GM12878 (cell line): ENCODE measurements around the gene PNMA6E. TPM values are rescaled to one million over a fixed set of nuclear protein-coding genes. Genes with fewer than 3 reads are reported as not detected.

Experiments used
- ATAC-seq: fragments of 200-7000 bp; cut with Tn5 transposase; 3 replicates; pipeline ENCODE4 v1.9.1; 2020; ENCODE audit warnings: mild to moderate bottlenecking, moderate library complexity
- BruUV-seq: library from RNA; stranded (reverse); fragments of 400-500 nt; replicated peaks from 2 replicates; lab custom pipeline; 2021; lab: Mats Ljungman, UMichigan
- CTCF ChIA-PET: fragments of 300-600 bp; sonication (Branson Sonifier 250); formaldehyde crosslinking; extraction: SDS; loops from one replicate; lab custom pipeline; 2021; ENCODE audit warnings: inconsistent platforms; lab: Yijun Ruan, JAX
- POLR2A ChIA-PET: fragments of 350-600 bp; formaldehyde crosslinking; extraction: SDS; loops from one replicate; lab custom pipeline; 2021; ENCODE audit warnings: inconsistent platforms; lab: Charles Lee
- RAD21 ChIA-PET: fragments of 300-600 bp; sonication (Branson Sonifier 250); formaldehyde crosslinking; loops from one replicate; lab custom pipeline; 2023; ENCODE audit warnings: antibody characterized with exemption; ENCODE audit not compliant: unreplicated experiment; lab: Charles Lee
- SMC1A ChIA-PET: fragments of 300-600 bp; sonication (Branson Sonifier 250); formaldehyde crosslinking; loops from one replicate; lab custom pipeline; 2023; ENCODE audit not compliant: unreplicated experiment, uncharacterized antibody; lab: Charles Lee
- DNase-seq: peaks from one replicate; pipeline ENCODE4 v3.0.0-alpha.2; 2011; ENCODE audit warnings: low read depth, low spot score
- FAIRE-seq: peaks from 3 replicates; lab custom pipeline; 2011; peaks lifted over from hg19 to GRCh38; lab: Jason Lieb, UNC
- H2AFZ ChIP-seq: 2 replicates; pipeline ENCODE4 v1.6.0; 2011; ENCODE audit warnings: low read depth, low read length, control low read depth; ENCODE audit not compliant: control insufficient read depth
- H3K27ac ChIP-seq: 2 replicates; pipeline ENCODE4 v1.5.1; 2011; ENCODE audit warnings: control low read depth; ENCODE audit not compliant: control insufficient read depth, insufficient read depth
- H3K27me3 ChIP-seq, 2 experiments: replicated peaks in 1 of 2; 2 replicates each; pipeline versions ENCODE4 v1.6.0 to v1.6.1; 2011; ENCODE audit warnings: low read length in 1 of 2; ENCODE audit not compliant: control insufficient read depth in 2 of 2, insufficient read depth in 2 of 2
- H3K36me3 ChIP-seq, 2 experiments: 2 replicates each; pipeline ENCODE4 v1.5.1; 2011; ENCODE audit warnings: low read length in 1 of 2; ENCODE audit not compliant: control insufficient read depth in 2 of 2, insufficient read depth in 2 of 2
- H3K4me1 ChIP-seq: 2 replicates; pipeline ENCODE4 v1.6.1; 2011; ENCODE audit warnings: mild to moderate bottlenecking, low read length, moderate library complexity, mixed read lengths; ENCODE audit not compliant: control insufficient read depth, insufficient read depth
- H3K4me2 ChIP-seq: 2 replicates; pipeline ENCODE4 v1.6.0; 2011; ENCODE audit warnings: control low read depth; ENCODE audit not compliant: control insufficient read depth, insufficient read depth
- H3K4me3 ChIP-seq: fragments of 200-600 bp; sonication (generic); 2 replicates; pipeline ENCODE4 v1.5.1; 2016
- H3K79me2 ChIP-seq: 2 replicates; pipeline ENCODE4 v1.6.0; 2011; ENCODE audit warnings: low read length; ENCODE audit not compliant: control insufficient read depth, insufficient read depth
- H3K9ac ChIP-seq: 2 replicates; pipeline ENCODE4 v1.8.0; 2011; ENCODE audit warnings: low read length, control low read depth, mixed read lengths; ENCODE audit not compliant: control insufficient read depth, insufficient read depth
- H3K9me3 ChIP-seq: replicated peaks from 3 replicates; pipeline ENCODE4 v1.5.1; 2011; ENCODE audit warnings: mild to moderate bottlenecking, low read length; ENCODE audit not compliant: control insufficient read depth, insufficient read depth
- H4K20me1 ChIP-seq: 2 replicates; pipeline ENCODE4 v1.6.0; 2011; ENCODE audit not compliant: control insufficient read depth, insufficient read depth
- BCL11A ChIP-seq: IDR thresholded peaks from 2 replicates; pipeline ENCODE4 v1.6.1; 2011; ENCODE audit warnings: low read depth, low read length
- CHD1 ChIP-seq: IDR thresholded peaks from 2 replicates; pipeline ENCODE4 v1.6.1; 2012; ENCODE audit warnings: low read depth, low read length, improper control_type of control experiment
- CHD2 ChIP-seq: IDR thresholded peaks from 2 replicates; pipeline ENCODE4 v1.6.1; 2011; ENCODE audit warnings: low read depth, low read length, improper control_type of control experiment, borderline replicate concordance
- DPF2 ChIP-seq: fragments of 450-650 bp; IDR thresholded peaks from 2 replicates; pipeline ENCODE4 v1.6.1; 2017; ENCODE audit warnings: mild to moderate bottlenecking
- EP300 ChIP-seq, 2 experiments: fragments of 150-350 bp in 1 of 2; IDR thresholded peaks; 2 replicates each; pipeline ENCODE4 v1.6.1; 2011 to 2012; ENCODE audit warnings: low read depth in 2 of 2, low read length in 2 of 2, borderline replicate concordance in 1 of 2, improper control_type of control experiment in 1 of 2, inconsistent platforms in 1 of 2; ENCODE audit not compliant: control insufficient read depth in 1 of 2
- EZH2 ChIP-seq: IDR thresholded peaks from 2 replicates; pipeline ENCODE4 v1.6.1; 2012; ENCODE audit warnings: low read depth, mild to moderate bottlenecking, control low read depth, inconsistent platforms, low read length, borderline replicate concordance; ENCODE audit not compliant: control insufficient read depth
- JUNB ChIP-seq: IDR thresholded peaks from 2 replicates; pipeline ENCODE4 v1.6.1; 2016; ENCODE audit warnings: antibody characterized with exemption, mild to moderate bottlenecking
- KAT2A ChIP-seq: conservative IDR thresholded peaks from 2 replicates; pipeline ENCODE4 v1.6.1; 2011; ENCODE audit warnings: low read depth, low read length; ENCODE audit not compliant: control insufficient read depth
- MTA3 ChIP-seq: IDR thresholded peaks from 2 replicates; pipeline ENCODE4 v1.6.1; 2012; ENCODE audit warnings: low read length, inconsistent platforms, borderline replicate concordance
- NR2F1 ChIP-seq: fragments of 450-650 bp; conservative IDR thresholded peaks from 2 replicates; pipeline ENCODE4 v1.6.1; 2017; ENCODE audit warnings: mild to moderate bottlenecking
- NRF1 ChIP-seq: conservative IDR thresholded peaks from 2 replicates; pipeline ENCODE4 v1.6.1; 2011; ENCODE audit warnings: mild to moderate bottlenecking, low read depth, low read length, improper control_type of control experiment
- RB1 ChIP-seq: fragments of 450-650 bp; formaldehyde crosslinking; IDR thresholded peaks from 2 replicates; pipeline ENCODE4 v1.6.1; 2017; ENCODE audit warnings: mild to moderate bottlenecking, borderline replicate concordance
- TCF7 ChIP-seq: IDR thresholded peaks from 2 replicates; pipeline ENCODE4 v1.6.1; 2014; ENCODE audit warnings: antibody characterized with exemption, borderline replicate concordance
- WRNIP1 ChIP-seq: IDR thresholded peaks from 2 replicates; pipeline ENCODE4 v1.6.1; 2011; ENCODE audit warnings: low read depth, low read length, improper control_type of control experiment, borderline replicate concordance
- YY1 ChIP-seq: IDR thresholded peaks from 2 replicates; pipeline ENCODE4 v1.6.1; 2011; ENCODE audit warnings: low read depth, mild to moderate bottlenecking, low read length
- ZNF687 ChIP-seq: fragments of 450-650 bp; IDR thresholded peaks from 2 replicates; pipeline ENCODE4 v1.6.1; 2017; ENCODE audit warnings: mild to moderate bottlenecking, moderate library complexity
- WGBS: methylation state at CpG from one replicate; pipeline ENCODE4 v1.1.6; 2016; ENCODE audit warnings: low lambda C conversion rate; ENCODE audit not compliant: insufficient replicate concordance, insufficient coverage; ENCODE audit errors: missing lambda C conversion rate; 5-methylcytosine and 5-hydroxymethylcytosine counted together
- in situ Hi-C: fragments of 300-500 bp; cut with MboI; formaldehyde crosslinking; loops from 9 replicates; pipeline ENCODE4 v1.14.3; 2018; ENCODE audit warnings: mixed read lengths
- intact Hi-C: fragments of 100-400 bp; cut with micrococcal nuclease; formaldehyde crosslinking; loops from one replicate; pipeline ENCODE4 v1.14.2; 2022; ENCODE audit not compliant: unreplicated experiment
- polyA plus RNA-seq, 11 experiments: library from polyadenylated mRNA; depleted of rRNA in 4 of 11; unstranded in 6 of 11; stranded (reverse) in 5 of 11; fragments of >200 nt; fragmentation: Nextera tagmentation in 4 of 11; fragmentation: Illumina TruSeq in 1 of 11; extraction: Ambion mirVana in 4 of 11; extraction: Trizol in 1 of 11; gene quantifications; 1 replicate in 1 of 11; 2 replicates in 10 of 11; pipeline versions ENCODE4 v1.2.1 to v1.2.3, GENCODE V29; 2011 to 2016; ENCODE audit warnings: inconsistent platforms in 2 of 11, missing spikeins in 2 of 11, low read depth in 1 of 11
- total RNA-seq, 4 experiments: library from RNA; depleted of rRNA in 3 of 4; stranded (reverse); fragments of >200 nt in 3 of 4; fragmentation: Illumina TruSeq in 1 of 4; extraction: Trizol in 1 of 4; gene quantifications; 2 replicates each; pipeline versions ENCODE4 v1.2.1 to v1.2.3, GENCODE V29; 2013 to 2021
- TF ChIP-seq, protein P1 (sequence below): fragments of 450-650 bp; IDR thresholded peaks from 2 replicates; pipeline ENCODE4 v1.6.1; 2016; ENCODE audit warnings: mild to moderate bottlenecking
- TF ChIP-seq, protein P2 (sequence below): IDR thresholded peaks from 2 replicates; pipeline ENCODE4 v1.6.1; 2011; ENCODE audit warnings: low read depth, low read length, improper control_type of control experiment, borderline replicate concordance

The PNMA6E gene
- total and polyA plus RNA-seq, 10 of the 15 experiments (the other 5 are each of a cell fraction or from before 2014, with no cell fraction given), result not detected

DNA sequence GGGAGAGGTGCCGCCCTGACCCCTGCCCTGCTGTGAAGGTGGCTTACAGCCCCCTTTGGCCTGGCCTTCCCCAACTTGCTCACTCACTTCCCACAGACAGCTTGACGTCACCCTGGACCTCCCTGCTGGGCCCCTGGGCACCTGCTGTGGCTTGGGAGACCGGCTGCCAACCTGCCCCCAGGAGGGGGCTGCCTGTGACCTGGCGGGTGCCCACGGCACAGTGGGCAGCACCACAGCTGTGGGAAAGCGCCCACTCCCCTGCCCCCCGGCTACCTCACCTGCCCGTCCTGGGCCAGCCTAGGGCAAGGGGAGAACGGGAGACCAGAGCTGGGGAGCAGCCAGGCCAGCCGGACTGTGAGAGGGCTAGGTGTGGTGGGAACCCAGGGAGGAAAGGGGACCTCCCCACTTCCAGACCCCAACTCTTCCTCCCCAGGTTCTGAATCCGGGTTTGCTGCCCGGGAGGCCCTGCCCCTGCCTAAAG lies 7.8 kb upstream of the PNMA6E start:
- BruUV-seq, result no TSS peak

More for the DNA sequence above, 7.8 kb upstream of the PNMA6E start:
- FAIRE-seq, result no peak
- ATAC-seq, result no peak
- intact Hi-C loops, result no loop called here
- Histone ChIP-seq H3K4me3 (no peak overlapping the region), H2AFZ (no peak overlapping the region), H3K4me2 (no peak overlapping the region), H3K27me3 (no peaks in the 10 kb centered on the region), H3K79me2 (no peaks in the 10 kb centered on the region), H3K4me1 (no peaks in the 10 kb centered on the region), H4K20me1 (no peaks in the 10 kb centered on the region), H3K27ac (no peak overlapping the region), H3K9me3 (no peaks in the 10 kb centered on the region; the same call in 2 of the 3 replicates), H3K36me3 (no peaks in the 10 kb centered on the region), H3K9ac (no peak overlapping the region)
- ChIA-PET SMC1A (no interaction called here), CTCF (no interaction called here), RAD21 (no interaction called here), POLR2A (no interaction called here)
- WGBS, result 39% methylated on average over 12 of the region's 12 CpGs
- in situ Hi-C loops, result no loop called here
- TF ChIP-seq, protein P1, sequence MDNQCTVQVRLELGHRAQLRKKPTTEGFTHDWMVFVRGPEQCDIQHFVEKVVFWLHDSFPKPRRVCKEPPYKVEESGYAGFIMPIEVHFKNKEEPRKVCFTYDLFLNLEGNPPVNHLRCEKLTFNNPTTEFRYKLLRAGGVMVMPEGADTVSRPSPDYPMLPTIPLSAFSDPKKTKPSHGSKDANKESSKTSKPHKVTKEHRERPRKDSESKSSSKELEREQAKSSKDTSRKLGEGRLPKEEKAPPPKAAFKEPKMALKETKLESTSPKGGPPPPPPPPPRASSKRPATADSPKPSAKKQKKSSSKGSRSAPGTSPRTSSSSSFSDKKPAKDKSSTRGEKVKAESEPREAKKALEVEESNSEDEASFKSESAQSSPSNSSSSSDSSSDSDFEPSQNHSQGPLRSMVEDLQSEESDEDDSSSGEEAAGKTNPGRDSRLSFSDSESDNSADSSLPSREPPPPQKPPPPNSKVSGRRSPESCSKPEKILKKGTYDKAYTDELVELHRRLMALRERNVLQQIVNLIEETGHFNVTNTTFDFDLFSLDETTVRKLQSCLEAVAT, result no peak
- TF ChIP-seq RB1 (no peak), JUNB (no peak), WRNIP1 (no peak), NR2F1 (no peak), DPF2 (no peak), CHD2 (no peak), ZNF687 (no peak), EP300 (IDR thresholded peaks at IDR 0.05; ENCODE audit: borderline replicate concordance in 1 of 2, control insufficient read depth in 1 of 2, low read depth in 2 of 2, low read length in 2 of 2) (no peak), YY1 (no peak), KAT2A (no peak), BCL11A (no peak), NRF1 (no peak), EZH2 (no peak), TCF7 (no peak), MTA3 (no peak), CHD1 (no peak)
- TF ChIP-seq, protein P2, sequence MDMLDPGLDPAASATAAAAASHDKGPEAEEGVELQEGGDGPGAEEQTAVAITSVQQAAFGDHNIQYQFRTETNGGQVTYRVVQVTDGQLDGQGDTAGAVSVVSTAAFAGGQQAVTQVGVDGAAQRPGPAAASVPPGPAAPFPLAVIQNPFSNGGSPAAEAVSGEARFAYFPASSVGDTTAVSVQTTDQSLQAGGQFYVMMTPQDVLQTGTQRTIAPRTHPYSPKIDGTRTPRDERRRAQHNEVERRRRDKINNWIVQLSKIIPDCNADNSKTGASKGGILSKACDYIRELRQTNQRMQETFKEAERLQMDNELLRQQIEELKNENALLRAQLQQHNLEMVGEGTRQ, result no peak
- no peak for DNase-seq
